Ascending aorta (tissue), 2 donors: ENCODE measurements around the gene UBE2E3. TPM values are rescaled to one million over a fixed set of nuclear protein-coding genes. Genes with fewer than 3 reads are reported as not detected.
A peak's percentile ranks its signal among the peaks of the same experiment; 100 is the strongest.

ENCODE experiments used
- DNase-seq, 2 donors: peaks; one replicate each; pipeline ENCODE4 v3.0.0-alpha.2; 2019; ENCODE audit warnings: low spot score in 2 of 2
- H3K27ac ChIP-seq, 2 donors: fragments of 200-600 bp; sonication (generic); one replicate each; pipeline ENCODE4 v1.5.1; 2016 to 2017; ENCODE audit warnings: mild to moderate bottlenecking in 1 of 2
- H3K27me3 ChIP-seq: fragments of 200-600 bp; sonication (generic); one replicate; pipeline ENCODE4 v1.5.1; 2017
- H3K36me3 ChIP-seq, 2 donors: fragments of 200-600 bp; sonication (generic); one replicate each; pipeline ENCODE4 v1.5.1; 2016
- H3K4me1 ChIP-seq, 2 donors: fragments of 200-600 bp; sonication (generic); one replicate each; pipeline ENCODE4 v1.5.1; 2016 to 2017; ENCODE audit warnings: mild to moderate bottlenecking in 1 of 2
- H3K4me3 ChIP-seq, 2 donors: fragments of 200-600 bp; sonication (generic); one replicate each; pipeline ENCODE4 v1.5.1; 2016 to 2017; ENCODE audit warnings: mild to moderate bottlenecking in 1 of 2
- H3K9me3 ChIP-seq, 2 donors: fragments of 200-600 bp; sonication (generic); one replicate each; pipeline ENCODE4 v1.5.1; 2016
- CTCF ChIP-seq, 3 experiments: fragments of 200-600 bp in 2 of 3; fragments of 450-650 bp in 1 of 3; sonication (generic) in 2 of 3; IDR thresholded peaks; one replicate each; pipeline ENCODE4 v1.5.1; 2016 to 2019; ENCODE audit warnings: antibody characterized with exemption in 3 of 3, mild to moderate bottlenecking in 1 of 3, moderate library complexity in 1 of 3
- intact Hi-C: fragments of 100-400 bp; cut with DNase I; formaldehyde crosslinking; loops from one replicate; pipeline ENCODE4 v1.15.1; 2023
- total RNA-seq: library from RNA; depleted of rRNA; stranded (reverse); fragments of >200 nt; gene quantifications from one replicate; pipeline ENCODE4 v1.1.0, GENCODE V29; 2016

UBE2E3 gene
- total RNA-seq, 1 donor from 2014 or later, result 125 TPM

- DNase-seq, result no peak
- no peaks in the 10 kb centered on the region for H3K27me3 ChIP-seq
- no peak overlapping the region for H3K4me3 ChIP-seq
- intact Hi-C loops, result loop anchor here (1.0 to 10.0 kb wide), 2 partner anchors 22 to 350 kb away; partner anchors contain the start of gene ITGA4
- no peak overlapping the region for H3K27ac ChIP-seq
- H3K4me1 ChIP-seq, result no peaks in the 10 kb centered on the region
- H3K36me3 ChIP-seq, result no peaks in the 10 kb centered on the region
- peak in 2 of 3 experiments; percentile 24 to 42 for TF ChIP-seq CTCF (IDR thresholded peaks at IDR 0.05)
- H3K9me3 ChIP-seq, result no peaks in the 10 kb centered on the region
These were observed 124.2 kb downstream of the UBE2E3 start for GRCh38 chr2:181104512-181105115.

GRCh38 chr2:181105562-181105961 is 125.2 kb downstream of the UBE2E3 start:
- H3K36me3 ChIP-seq, result no peaks in the 10 kb centered on the region
- no peaks in the 10 kb centered on the region for H3K4me1 ChIP-seq
- no peak for TF ChIP-seq CTCF (IDR thresholded peaks at IDR 0.05)
- no peak overlapping the region for H3K27ac ChIP-seq
- H3K9me3 ChIP-seq, result no peaks in the 10 kb centered on the region
- intact Hi-C loops, result loop anchor here (1.0 to 10.0 kb wide), 2 partner anchors 21 to 349 kb away; partner anchors contain the start of gene ITGA4
- H3K4me3 ChIP-seq, result no peak overlapping the region
- no peaks in the 10 kb centered on the region for H3K27me3 ChIP-seq
- no peak for DNase-seq

GRCh38 chr2:181106229-181106628 is 125.8 kb downstream of the UBE2E3 start:
- Histone ChIP-seq H3K27ac (no peak overlapping the region), H3K9me3 (no peaks in the 10 kb centered on the region), H3K36me3 (no peaks in the 10 kb centered on the region), H3K4me1 (no peaks in the 10 kb centered on the region), H3K4me3 (no peak overlapping the region), H3K27me3 (no peaks in the 10 kb centered on the region)
- intact Hi-C loops, result loop anchor here (10.0 kb wide), 1 partner anchor 349 kb away; the partner anchor contains the start of gene ITGA4
- DNase-seq, result no peak
- TF ChIP-seq CTCF (IDR thresholded peaks at IDR 0.05), result no peak

- H3K36me3 ChIP-seq, result no peaks in the 10 kb centered on the region
- H3K27me3 ChIP-seq, result no peaks in the 10 kb centered on the region
- intact Hi-C loops, result loop anchor here (10.0 kb wide), 1 partner anchor 348 kb away; the partner anchor contains the start of gene ITGA4
- TF ChIP-seq CTCF (IDR thresholded peaks at IDR 0.05), result no peak
- H3K4me3 ChIP-seq, result no peak overlapping the region
- no peak for DNase-seq
- H3K27ac ChIP-seq, result no peak overlapping the region
- H3K4me1 ChIP-seq, result no peaks in the 10 kb centered on the region
- no peaks in the 10 kb centered on the region for H3K9me3 ChIP-seq
These were observed 126.6 kb downstream of the UBE2E3 start for GRCh38 chr2:181106789-181107627.

- Histone ChIP-seq H3K27me3 (no peaks in the 10 kb centered on the region), H3K27ac (no peak overlapping the region), H3K36me3 (no peaks in the 10 kb centered on the region), H3K4me3 (no peak overlapping the region), H3K4me1 (no peaks in the 10 kb centered on the region), H3K9me3 (no peaks in the 10 kb centered on the region)
- intact Hi-C loops, result loop anchor here (10.0 kb wide), 1 partner anchor 347 kb away; the partner anchor contains the start of gene ITGA4
- no peak for DNase-seq
- no peak for TF ChIP-seq CTCF (IDR thresholded peaks at IDR 0.05)
These were observed 127.2 kb downstream of the UBE2E3 start for GRCh38 chr2:181107628-181107945.
